C4-2B (cell line): ENCODE results near the gene MLKL.

ENCODE experiments used
- H3K27ac ChIP-seq: fragments of 450-650 bp; 2 replicates; pipeline ENCODE4 v1.5.1; 2017
- CTCF ChIP-seq: fragments of 450-650 bp; conservative IDR thresholded peaks from 2 replicates; pipeline ENCODE4 v1.5.1; 2017; ENCODE audit warnings: mild to moderate bottlenecking
- ZFX ChIP-seq: fragments of 450-650 bp; IDR thresholded peaks from 2 replicates; pipeline ENCODE4 v1.6.1; 2017

The MLKL gene

DNA sequence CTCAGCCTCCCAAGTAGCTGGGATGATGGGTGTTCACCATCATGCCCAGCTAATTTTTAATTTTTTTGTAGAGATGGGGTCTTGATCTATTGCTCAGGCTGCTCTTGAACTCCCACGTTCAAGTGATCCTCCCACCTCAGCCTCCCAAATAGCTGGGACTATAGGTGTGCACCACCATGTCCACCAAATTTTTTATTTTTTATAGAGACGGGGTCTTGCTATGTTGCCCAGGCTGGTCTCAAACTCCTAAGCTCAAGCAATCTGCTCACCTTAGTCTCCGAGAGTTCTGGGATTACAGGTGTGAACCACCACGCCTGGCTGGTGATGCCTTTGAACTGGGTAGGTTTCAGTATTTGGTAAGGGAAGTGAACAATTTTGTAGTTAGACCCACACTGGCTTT lies 43.9 kb upstream of the MLKL start:
- TF ChIP-seq CTCF (no peak), ZFX (no peak)
- H3K27ac ChIP-seq: peak overlapping the region; percentile 81

DNA sequence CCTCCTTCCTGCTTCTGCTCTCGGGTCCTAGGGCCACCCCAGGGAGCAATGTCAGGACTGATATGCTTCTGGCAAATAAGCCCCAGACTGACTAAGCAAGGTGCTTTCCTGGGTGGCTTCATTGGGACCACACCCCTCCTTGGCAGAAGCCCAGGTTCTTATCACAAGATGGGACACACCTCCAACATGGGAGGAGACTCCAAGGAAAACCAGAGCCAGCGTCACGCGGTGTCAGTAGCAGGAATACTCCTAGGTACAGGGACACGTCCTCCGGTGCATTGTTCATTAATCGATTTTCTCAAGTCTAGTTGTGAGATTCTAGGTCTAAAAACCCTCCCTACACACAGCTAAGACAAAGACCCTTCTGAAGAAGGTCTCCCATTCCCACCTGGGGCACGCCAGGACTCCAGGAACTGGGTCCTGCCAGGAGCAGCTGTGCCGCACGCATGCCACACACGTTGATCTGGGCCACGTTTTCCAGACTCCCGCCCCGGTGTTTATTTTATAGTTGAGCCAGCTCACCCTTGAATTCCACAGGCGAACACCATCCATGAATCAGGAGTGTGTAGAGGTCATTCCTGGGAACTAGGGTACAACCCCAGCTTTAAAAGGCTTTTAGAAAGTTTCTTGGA lies 43.1 kb upstream of the MLKL start:
- no peak for TF ChIP-seq ZFX
- no peak for TF ChIP-seq CTCF
- peak overlapping the region; percentile 81 for H3K27ac ChIP-seq

GRCh38 chr16:74743045-74743667 lies 42.5 kb upstream of the MLKL start:
- H3K27ac ChIP-seq: peak overlapping the region; percentile 81
- TF ChIP-seq CTCF (no peak), ZFX (no peak)

DNA sequence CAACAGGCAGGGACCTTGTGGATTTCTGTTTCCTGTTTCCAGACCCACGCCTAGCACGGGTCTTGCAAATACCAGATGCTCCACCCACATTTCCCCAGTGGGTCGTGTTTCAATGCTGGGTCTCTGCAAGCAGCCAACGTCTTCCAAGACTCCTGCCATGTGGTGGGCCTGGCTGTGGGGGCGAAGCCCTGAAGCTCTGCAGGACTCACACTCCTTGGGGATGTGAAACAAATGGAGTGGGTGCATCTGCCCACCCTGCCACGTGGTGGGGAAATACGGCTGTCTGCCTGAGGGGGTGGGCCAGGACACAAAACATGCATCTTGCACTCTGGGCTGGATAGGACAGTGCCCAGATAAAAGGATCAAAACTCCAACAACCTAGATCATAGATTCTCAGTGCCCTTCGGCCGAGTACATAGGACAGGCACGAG lies 41.4 kb upstream of the MLKL start:
- H3K27ac ChIP-seq: peak overlapping the region; percentile 32; the same call in 1 of the 2 replicates
- TF ChIP-seq ZFX (no peak), CTCF (no peak)

DNA sequence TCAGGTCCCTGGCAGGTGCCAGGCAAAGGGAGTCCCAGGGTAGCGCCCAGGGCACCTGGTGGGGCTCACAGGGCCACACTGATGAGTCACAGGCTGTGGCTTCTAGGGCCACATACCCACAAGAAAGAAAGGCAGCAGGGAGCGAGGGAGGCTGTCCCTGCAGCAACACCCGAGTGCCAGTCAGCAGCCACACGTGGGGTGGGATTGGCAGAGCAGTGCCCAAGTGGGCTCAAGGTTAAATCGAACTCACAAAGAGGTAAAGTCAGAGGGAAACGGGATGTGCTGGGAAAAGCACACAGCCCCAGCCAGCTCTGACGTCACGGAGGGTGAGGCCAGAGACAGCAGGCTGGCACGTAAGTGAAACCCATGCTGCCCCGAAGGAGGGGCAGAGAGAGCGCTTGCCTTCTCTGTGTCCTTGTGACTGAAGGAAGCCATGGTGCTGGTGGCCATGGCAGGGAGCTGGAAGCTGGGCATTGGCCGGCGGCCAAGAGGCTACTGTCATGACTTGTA lies 40.2 kb upstream of the MLKL start:
- TF ChIP-seq ZFX (no peak), CTCF (no peak)
- H3K27ac ChIP-seq: peak overlapping the region; percentile 3

DNA sequence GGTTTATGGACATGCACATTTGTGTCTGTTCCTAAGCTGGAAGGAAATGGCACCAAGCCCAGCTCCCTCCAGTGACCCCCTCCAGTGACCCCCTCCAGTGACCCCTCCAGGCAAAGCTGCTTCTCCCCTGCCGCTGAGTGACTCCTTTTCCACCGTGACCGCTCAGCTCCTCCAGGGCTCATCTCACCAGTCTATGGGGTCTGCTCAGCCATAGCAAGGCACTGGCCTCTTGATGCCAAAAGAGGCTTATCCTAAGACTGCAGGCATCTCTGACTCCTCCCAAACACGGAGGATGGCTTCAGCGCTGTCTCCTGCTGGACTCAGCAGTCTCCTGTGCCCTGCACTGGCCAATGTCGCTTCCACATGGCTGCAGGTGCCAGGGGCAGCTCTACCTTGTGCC lies 38.6 kb upstream of the MLKL start:
- no peak overlapping the region for H3K27ac ChIP-seq
- TF ChIP-seq CTCF (no peak), ZFX (no peak)

GRCh38 chr16:74738816-74739215 lies 38.2 kb upstream of the MLKL start:
- TF ChIP-seq ZFX (no peak), CTCF (no peak)
- no peak overlapping the region for H3K27ac ChIP-seq
